CD14-positive monocyte (primary cell): ENCODE measurements around the gene RAB11FIP3. TPM values are rescaled to one million over a fixed set of nuclear protein-coding genes. Genes with fewer than 3 reads are reported as not detected.

Source experiments
- polyA plus RNA-seq, 3 donors: library from polyadenylated mRNA; depleted of rRNA in 1 of 3; unstranded in 2 of 3; stranded (reverse) in 1 of 3; fragments of 300-500 nt in 2 of 3; fragments of >200 nt in 1 of 3; fragmentation: Illumina TruSeq in 2 of 3; gene quantifications; 1 replicate in 2 of 3; 2 replicates in 1 of 3; pipeline ENCODE4 v1.2.3, GENCODE V29; 2012 to 2021
- small RNA-seq: library from RNA; depleted of rRNA; stranded (forward); fragments of <200 nt; gene quantifications from one replicate; pipeline ENCODE3, GENCODE V24; 2012; ENCODE audit warnings: low read depth; ENCODE audit not compliant: insufficient read length

The RAB11FIP3 gene
- polyA plus RNA-seq, 3 donors, result 0.37 to 7.5 (median 0.49) TPM

Small RNA genes lying within 50 kb of the gene (small RNA-seq; reads per million reads assigned to genes)
- not detected for gene MIR3176
- not detected for gene MIR5587
- not detected for gene RF00019
- not detected for gene Z98883.1

Other genes with a start within 250 kb of the RAB11FIP3 start
- 10 to 100 TPM in 2 of 3 donors, under 1 TPM in 1; 0.31 to 23.8 (median 22.9) TPM for gene HBA1, start 249.0 kb upstream of the RAB11FIP3 start, polyA plus RNA-seq
- gene HBQ1, start 245.2 kb upstream of the RAB11FIP3 start, polyA plus RNA-seq, result not detected
- 100 to 1,000 TPM in 1 of 3 donors, 1 to 10 TPM in 2; 4.0 to 109 (median 4.6) TPM for gene LUC7L, start 196.2 kb upstream of the RAB11FIP3 start, polyA plus RNA-seq
- gene FAM234A, start 190.8 kb upstream of the RAB11FIP3 start, polyA plus RNA-seq, result 10 to 100 TPM; 22.5 to 40.4 (median 25.1) TPM
- gene RGS11, start 149.7 kb upstream of the RAB11FIP3 start, polyA plus RNA-seq, result under 1 TPM in 1 of 3 donors, not detected in 2; 0.07 TPM
- gene ARHGDIG, start 145.1 kb upstream of the RAB11FIP3 start, polyA plus RNA-seq, result not detected
- not detected for gene PDIA2, start 142.5 kb upstream of the RAB11FIP3 start, polyA plus RNA-seq
- gene AXIN1, start 72.9 kb upstream of the RAB11FIP3 start, polyA plus RNA-seq, result 10 to 100 TPM in 1 of 3 donors, under 1 TPM in 2; 0.30 to 20.9 (median 0.74) TPM
- gene MRPL28, start 55.1 kb upstream of the RAB11FIP3 start, polyA plus RNA-seq, result 10 to 100 TPM; 68.6 to 88.5 (median 88.1) TPM
- 100 to 1,000 TPM in 1 of 3 donors, 10 to 100 TPM in 2; 18.2 to 137 (median 39.8) TPM for gene PGAP6, start 43.7 kb upstream of the RAB11FIP3 start, polyA plus RNA-seq
- 10 to 100 TPM; 26.7 to 31.4 (median 26.9) TPM for gene NME4, start 28.4 kb upstream of the RAB11FIP3 start, polyA plus RNA-seq
- gene DECR2, start 23.8 kb upstream of the RAB11FIP3 start, polyA plus RNA-seq, result 10 to 100 TPM in 1 of 3 donors, 1 to 10 TPM in 2; 5.7 to 12.8 (median 8.7) TPM
- 10 to 100 TPM in 1 of 3 donors, 1 to 10 TPM in 2; 3.4 to 42.6 (median 3.9) TPM for gene CAPN15, start 102.1 kb downstream of the RAB11FIP3 start, polyA plus RNA-seq
- gene PRR35, start 134.7 kb downstream of the RAB11FIP3 start, polyA plus RNA-seq, result not detected
- gene NHLRC4, start 141.4 kb downstream of the RAB11FIP3 start, polyA plus RNA-seq, result under 1 TPM; 0.29 to 0.57 (median 0.36) TPM
- gene PIGQ, start 144.3 kb downstream of the RAB11FIP3 start, polyA plus RNA-seq, result 10 to 100 TPM; 11.4 to 39.8 (median 12.1) TPM
- 10 to 100 TPM; 10.0 to 22.6 (median 10.9) TPM for gene RAB40C, start 164.4 kb downstream of the RAB11FIP3 start, polyA plus RNA-seq
- under 1 TPM in 1 of 3 donors, not detected in 2; 0.76 TPM for gene WFIKKN1, start 205.3 kb downstream of the RAB11FIP3 start, polyA plus RNA-seq
- gene METTL26, start 210.7 kb downstream of the RAB11FIP3 start, polyA plus RNA-seq, result 10 to 100 TPM; 57.1 to 80.9 (median 70.4) TPM
- 10 to 100 TPM; 23.7 to 65.6 (median 42.1) TPM for gene MCRIP2, start 216.2 kb downstream of the RAB11FIP3 start, polyA plus RNA-seq
- gene WDR90, start 223.7 kb downstream of the RAB11FIP3 start, polyA plus RNA-seq, result 10 to 100 TPM in 1 of 3 donors, 1 to 10 TPM in 1, under 1 TPM in 1; 0.13 to 16.5 (median 1.1) TPM
- 100 to 1,000 TPM in 1 of 3 donors, 10 to 100 TPM in 2; 25.4 to 276 (median 26.3) TPM for gene RHOT2, start 242.5 kb downstream of the RAB11FIP3 start, polyA plus RNA-seq